ENCODE data around the gene ZNF41.
"Not testable (repeated sequence)": the region's sequence is repeated elsewhere in the genome, so short reads cannot be mapped to it uniquely, and the experiment has no call there.

The ZNF41 gene

GRCh38 chrX:47482512-47483305, at the start of gene ZNF41:
Gene ZNF41 (minus strand): TSS chrX:47483222. CDS start chrX:47467481, 15,741 bp downstream.
- H3K36me3 Mint-ChIP-seq (ENCODE audit: low read depth): peaks cover 7% of the 10 kb centered on the region
- intact Hi-C loops (cut with micrococcal nuclease): no loop called here
- H3K4me1 Mint-ChIP-seq (ENCODE audit: low read depth): peaks cover 23% of the 10 kb centered on the region
- H3K9me3 Mint-ChIP-seq: no peaks in the 10 kb centered on the region
- no peaks in the 10 kb centered on the region for H3K27me3 Mint-ChIP-seq
- H3K4me3 Mint-ChIP-seq: peak within 1 kb of the TSS; percentile 81
- H3K27ac Mint-ChIP-seq: peak within 1 kb of the TSS; percentile 93

DNA sequence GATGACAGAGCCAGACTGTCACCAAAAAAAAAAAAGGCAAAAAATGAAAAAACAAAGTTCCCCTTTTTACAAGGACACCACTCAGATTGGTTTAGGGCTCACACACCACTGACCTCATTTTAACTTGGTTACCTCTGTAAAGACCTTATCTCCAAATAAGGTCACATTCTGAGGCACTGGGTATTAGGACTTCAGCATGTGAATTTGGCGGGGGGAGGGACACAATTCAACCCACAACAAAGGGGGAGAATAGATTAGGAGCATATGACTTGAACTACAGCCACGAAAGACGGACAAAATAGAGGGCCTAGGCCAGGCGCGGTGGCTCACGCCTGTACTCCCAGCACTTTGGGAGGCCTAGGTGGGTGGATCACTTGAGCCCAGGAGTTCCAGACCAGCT, 47.0 kb upstream of the ZNF41 start:
- Mint-ChIP-seq H3K4me3 (no peak overlapping the region), H3K27ac (no peak overlapping the region), H3K4me1 (ENCODE audit: low read depth) (peaks cover 8% of the 10 kb centered on the region), H3K36me3 (ENCODE audit: low read depth) (no peaks in the 10 kb centered on the region), H3K9me3 (no peaks in the 10 kb centered on the region), H3K27me3 (no peaks in the 10 kb centered on the region)
- intact Hi-C loops (cut with micrococcal nuclease): no loop called here

GRCh38 chrX:47529548-47529947, 46.5 kb upstream of the ZNF41 start:
- Mint-ChIP-seq H3K27me3 (peaks cover 4% of the 10 kb centered on the region), H3K27ac (no peak overlapping the region), H3K36me3 (ENCODE audit: low read depth) (no peaks in the 10 kb centered on the region), H3K9me3 (no peaks in the 10 kb centered on the region), H3K4me3 (no peak overlapping the region), H3K4me1 (ENCODE audit: low read depth) (peaks cover 8% of the 10 kb centered on the region)
- intact Hi-C loops (cut with micrococcal nuclease): no loop called here

DNA sequence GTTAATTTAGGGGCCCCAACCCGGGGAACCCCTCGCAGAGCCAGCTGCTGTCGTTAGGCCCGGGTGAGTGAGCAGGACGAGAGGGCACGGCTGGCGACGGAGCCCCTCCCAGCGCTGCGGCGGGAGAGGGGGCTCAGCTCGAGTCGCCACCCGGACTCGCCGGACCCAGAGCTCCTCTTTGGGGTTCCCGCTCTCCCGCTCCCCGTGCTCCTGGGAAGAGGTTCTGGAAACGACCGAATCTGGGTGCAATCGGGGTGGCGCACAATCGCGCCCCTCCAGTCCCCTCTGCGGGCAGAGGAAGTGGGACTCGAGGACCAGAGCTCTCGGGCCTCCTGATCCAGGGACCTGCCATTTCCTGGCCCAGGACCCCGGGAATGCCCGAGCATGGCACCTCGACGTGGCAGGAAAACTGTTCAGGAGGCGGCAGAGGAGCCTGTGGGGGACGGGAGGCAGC, 40.7 kb upstream of the ZNF41 start:
- H3K4me1 Mint-ChIP-seq (ENCODE audit: low read depth): no peaks in the 10 kb centered on the region
- H3K27me3 Mint-ChIP-seq: peaks cover 10% of the 10 kb centered on the region
- H3K4me3 Mint-ChIP-seq: peak overlapping the region; percentile 65
- intact Hi-C loops (cut with micrococcal nuclease): loop anchor here (1.0 to 5.0 kb wide), 3 partner anchors 26 to 330 kb away; partner anchors contain the start of gene UBA1
- no peaks in the 10 kb centered on the region for H3K36me3 Mint-ChIP-seq (ENCODE audit: low read depth)
- no peak overlapping the region for H3K27ac Mint-ChIP-seq
- H3K9me3 Mint-ChIP-seq: no peaks in the 10 kb centered on the region

- Mint-ChIP-seq H3K4me1 (ENCODE audit: low read depth) (peaks cover 3% of the 10 kb centered on the region), H3K27ac (no peak overlapping the region), H3K9me3 (no peaks in the 10 kb centered on the region), H3K27me3 (peaks cover 10% of the 10 kb centered on the region), H3K4me3 (peak overlapping the region; percentile 65), H3K36me3 (ENCODE audit: low read depth) (no peaks in the 10 kb centered on the region)
- intact Hi-C loops (cut with micrococcal nuclease): loop anchor here (1.0 to 5.0 kb wide), 3 partner anchors 26 to 330 kb away; partner anchors contain the start of gene UBA1
These were observed 40.3 kb upstream of the ZNF41 start for GRCh38 chrX:47523297-47523696.

DNA sequence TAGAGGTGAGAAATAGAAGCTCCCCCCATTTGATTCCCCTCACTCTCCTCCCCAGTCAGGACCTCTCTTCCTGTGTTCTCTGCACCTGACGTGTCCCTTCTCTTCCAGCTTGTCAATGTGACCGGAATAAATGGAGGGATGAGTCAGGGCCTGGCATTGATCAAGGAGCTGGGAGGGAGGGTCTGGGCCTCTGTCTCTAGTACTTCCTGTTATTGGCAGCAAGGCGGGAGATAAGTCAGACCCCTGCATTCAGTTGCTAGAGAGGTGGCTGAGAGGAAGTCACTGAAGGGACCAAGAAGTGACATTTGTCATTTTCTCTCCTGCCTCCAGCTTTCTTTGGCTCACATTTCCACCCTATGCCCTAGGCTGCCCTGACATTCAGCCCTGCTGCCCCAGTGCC, 35.1 kb upstream of the ZNF41 start:
- no peaks in the 10 kb centered on the region for H3K9me3 Mint-ChIP-seq
- intact Hi-C loops (cut with micrococcal nuclease): no loop called here
- no peak overlapping the region for H3K27ac Mint-ChIP-seq
- no peaks in the 10 kb centered on the region for H3K36me3 Mint-ChIP-seq (ENCODE audit: low read depth)
- H3K4me1 Mint-ChIP-seq (ENCODE audit: low read depth): peaks cover 27% of the 10 kb centered on the region
- H3K4me3 Mint-ChIP-seq: no peak overlapping the region
- H3K27me3 Mint-ChIP-seq: peaks cover 14% of the 10 kb centered on the region

DNA sequence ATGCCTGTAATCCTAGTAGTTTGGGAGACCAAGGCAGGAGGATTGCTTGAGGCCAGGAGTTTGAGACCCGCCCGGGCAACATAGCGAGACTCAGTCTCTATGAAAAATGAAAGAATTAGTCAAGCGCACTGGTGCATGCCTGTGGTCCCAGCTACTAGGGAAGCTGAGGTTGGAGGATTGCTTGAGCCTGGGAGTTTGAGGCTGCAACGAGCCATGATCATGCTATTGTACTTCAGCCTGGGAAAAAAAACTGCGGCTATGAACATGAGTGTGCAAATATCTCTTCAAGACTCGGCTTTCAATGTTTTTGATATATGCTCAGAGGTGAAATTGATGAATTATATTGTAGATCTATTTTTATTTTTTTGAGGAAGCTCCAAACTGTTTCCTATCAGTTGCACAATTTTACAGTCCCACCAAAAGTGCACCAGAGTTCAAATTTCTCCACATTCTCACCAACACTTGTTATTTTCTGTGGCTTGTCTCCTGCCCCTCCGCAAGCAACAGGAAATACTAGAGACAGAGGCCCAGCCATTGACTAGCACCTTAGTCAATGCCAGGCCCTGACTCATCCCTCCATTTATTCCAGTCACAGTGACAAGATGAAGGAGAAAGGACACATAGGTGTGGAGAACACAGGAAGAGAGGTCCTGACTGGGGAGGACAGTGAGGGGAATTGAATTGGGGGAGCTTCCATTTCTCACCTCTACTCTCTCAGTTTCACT, 33.1 kb upstream of the ZNF41 start:
- Mint-ChIP-seq H3K36me3 (ENCODE audit: low read depth) (no peaks in the 10 kb centered on the region), H3K27me3 (peaks cover 14% of the 10 kb centered on the region)
- intact Hi-C loops (cut with micrococcal nuclease): no loop called here

GRCh38 chrX:47514533-47515235, 31.7 kb upstream of the ZNF41 start:
- Mint-ChIP-seq H3K27ac (no peak overlapping the region), H3K27me3 (peaks cover 14% of the 10 kb centered on the region), H3K9me3 (no peaks in the 10 kb centered on the region), H3K4me1 (ENCODE audit: low read depth) (peaks cover 34% of the 10 kb centered on the region), H3K4me3 (no peak overlapping the region), H3K36me3 (ENCODE audit: low read depth) (no peaks in the 10 kb centered on the region)
- intact Hi-C loops (cut with micrococcal nuclease): no loop called here

More for the DNA sequence above, 33.1 kb upstream of the ZNF41 start:
- no peak overlapping the region for H3K27ac Mint-ChIP-seq
- no peak overlapping the region for H3K4me3 Mint-ChIP-seq
- no peaks in the 10 kb centered on the region for H3K9me3 Mint-ChIP-seq
- H3K4me1 Mint-ChIP-seq (ENCODE audit: low read depth): peaks cover 34% of the 10 kb centered on the region

DNA sequence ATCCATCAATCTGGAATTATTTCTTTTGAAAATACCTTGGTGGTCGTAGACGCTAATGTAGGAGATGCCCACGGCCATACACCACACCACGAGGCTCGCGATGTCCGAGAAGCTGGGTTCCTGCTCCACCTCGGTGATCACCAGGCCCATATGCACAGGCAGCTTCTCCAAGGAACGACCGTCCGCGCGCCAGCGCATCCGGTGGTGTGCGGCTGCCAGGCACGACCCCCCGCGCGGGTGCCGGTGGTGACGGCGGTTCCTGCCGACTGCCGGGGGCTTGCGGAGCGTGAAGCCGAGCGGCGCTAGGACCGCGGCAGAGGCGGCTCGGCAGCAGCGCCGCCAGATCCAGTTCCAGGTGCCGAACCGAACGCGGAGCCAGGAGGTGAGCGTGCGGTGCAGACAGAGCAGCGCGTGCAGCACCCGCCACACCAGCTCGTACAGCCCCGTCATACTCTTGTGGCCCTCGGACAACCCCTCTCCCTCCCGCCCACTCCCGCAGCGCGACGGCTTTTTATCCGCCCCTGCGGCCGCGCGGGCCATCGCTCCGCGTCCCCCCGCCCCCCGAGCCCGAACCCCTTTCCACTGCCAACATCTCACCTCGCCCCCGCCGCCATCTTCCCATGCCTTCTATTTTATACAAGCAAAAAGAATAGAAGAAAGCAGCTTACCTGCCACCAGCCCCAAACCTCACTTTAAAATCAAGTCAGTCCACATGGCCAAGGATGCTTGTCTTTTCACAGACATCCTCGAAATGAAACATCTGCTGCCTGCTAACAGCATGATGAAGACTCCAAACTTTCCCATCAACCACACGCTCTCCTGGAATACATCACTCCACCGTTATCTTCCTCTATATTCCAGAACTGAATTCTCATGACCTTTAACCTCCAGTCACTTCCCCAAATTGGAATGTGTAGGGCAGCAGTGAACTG, 30.3 kb upstream of the ZNF41 start:
- peaks cover 21% of the 10 kb centered on the region for H3K27me3 Mint-ChIP-seq
- peak overlapping the region; percentile 62 for H3K4me3 Mint-ChIP-seq
- H3K36me3 Mint-ChIP-seq (ENCODE audit: low read depth); H3K27ac Mint-ChIP-seq; intact Hi-C loops (cut with micrococcal nuclease); H3K9me3 Mint-ChIP-seq: not testable (repeated sequence)
- H3K4me1 Mint-ChIP-seq (ENCODE audit: low read depth): peaks cover 35% of the 10 kb centered on the region

DNA sequence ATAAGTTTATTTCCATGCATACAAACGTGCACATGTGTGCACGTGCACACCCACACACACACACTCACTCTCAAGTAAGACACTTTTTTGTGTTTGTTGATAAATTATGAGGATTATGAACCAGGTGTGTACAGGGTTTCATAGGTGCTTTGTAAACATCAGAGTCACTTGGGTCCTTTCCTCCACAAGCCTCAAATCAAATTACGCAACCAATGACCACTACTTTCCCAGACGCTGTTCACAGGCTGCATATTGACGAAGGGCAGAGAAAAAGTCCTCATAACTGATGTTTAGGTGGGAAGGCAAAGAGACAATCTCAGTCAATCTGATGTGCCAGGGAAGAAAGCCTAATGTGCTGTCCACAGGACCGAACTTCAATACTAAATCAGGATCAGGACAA, 29.4 kb upstream of the ZNF41 start:
- H3K36me3 Mint-ChIP-seq (ENCODE audit: low read depth); H3K9me3 Mint-ChIP-seq; H3K4me3 Mint-ChIP-seq; intact Hi-C loops (cut with micrococcal nuclease); H3K27ac Mint-ChIP-seq: not testable (repeated sequence)
- Mint-ChIP-seq H3K27me3 (peaks cover 21% of the 10 kb centered on the region), H3K4me1 (ENCODE audit: low read depth) (peaks cover 37% of the 10 kb centered on the region)

DNA sequence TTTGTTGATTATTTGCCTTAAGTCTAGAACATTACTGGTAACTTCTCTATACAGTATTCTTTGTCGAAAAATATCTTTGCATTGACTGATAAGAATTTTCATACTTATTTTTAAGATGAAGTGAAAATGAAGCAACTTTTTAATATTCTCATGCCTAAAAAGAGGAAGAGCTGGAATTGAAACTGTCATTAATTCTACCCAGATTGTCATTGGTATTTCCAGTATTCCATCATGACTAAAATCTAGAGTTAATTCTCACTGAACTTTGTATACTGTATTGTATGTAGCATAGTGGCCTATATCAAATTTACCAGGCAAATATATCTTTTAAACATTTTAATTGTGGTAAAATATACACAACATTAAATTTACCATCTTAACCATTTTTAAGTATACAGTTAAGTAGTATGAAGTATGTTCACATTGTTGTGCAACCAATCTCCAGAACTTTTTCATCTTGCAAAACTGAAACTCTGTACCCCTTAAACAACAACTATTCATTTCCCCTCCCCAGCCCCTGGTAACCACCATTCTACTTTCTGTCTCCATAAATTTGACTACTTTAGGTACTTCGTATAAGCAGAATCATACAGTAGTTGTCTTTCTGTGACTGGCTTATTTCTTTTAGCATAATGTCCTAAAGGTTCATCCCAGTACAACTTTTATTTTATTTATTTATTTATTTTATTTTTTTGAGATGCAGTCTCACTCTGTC, 24.3 kb upstream of the ZNF41 start:
- Mint-ChIP-seq H3K27ac (no peak overlapping the region), H3K9me3 (no peaks in the 10 kb centered on the region), H3K27me3 (peaks cover 12% of the 10 kb centered on the region), H3K36me3 (ENCODE audit: low read depth) (no peaks in the 10 kb centered on the region), H3K4me1 (ENCODE audit: low read depth) (peaks cover 9% of the 10 kb centered on the region), H3K4me3 (no peak overlapping the region)
- intact Hi-C loops (cut with micrococcal nuclease): no loop called here

DNA sequence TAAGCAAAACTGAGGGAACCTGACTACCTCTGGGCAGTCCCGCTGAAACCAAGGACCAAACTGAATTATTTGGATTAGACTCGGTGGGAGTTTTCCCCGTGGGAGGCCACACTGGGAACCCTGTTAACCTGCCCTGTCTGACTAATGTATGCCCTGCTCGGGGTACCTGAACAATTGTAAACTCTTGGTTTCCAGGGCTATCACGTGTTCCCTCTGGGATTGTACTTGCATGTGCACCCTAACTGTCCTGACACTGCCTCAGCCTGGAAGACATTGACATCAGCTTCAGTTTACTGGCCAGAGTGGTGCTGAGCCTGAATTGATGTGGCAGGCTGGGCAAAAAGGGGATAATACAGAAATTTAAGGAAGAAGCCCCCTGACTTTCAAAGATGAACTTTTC, 20.1 kb upstream of the ZNF41 start:
- H3K9me3 Mint-ChIP-seq: no peaks in the 10 kb centered on the region
- intact Hi-C loops (cut with micrococcal nuclease): no loop called here
- H3K27me3 Mint-ChIP-seq: peaks cover 6% of the 10 kb centered on the region
- no peaks in the 10 kb centered on the region for H3K36me3 Mint-ChIP-seq (ENCODE audit: low read depth)
- no peak overlapping the region for H3K4me3 Mint-ChIP-seq
- peaks cover 2% of the 10 kb centered on the region for H3K4me1 Mint-ChIP-seq (ENCODE audit: low read depth)
- no peak overlapping the region for H3K27ac Mint-ChIP-seq

All from dendritic cell treated with granulocyte-macrophage colony-stimulating factor and Interleukin-4, amounts not matched to agents 40 ng/mL and 50 ng/mL, for 4 days (primary cell).